ENCODE results near the gene LBX1. TPM values are rescaled to one million over a fixed set of nuclear protein-coding genes. Genes with fewer than 3 reads are reported as not detected.

LBX1 gene
- polyA plus RNA-seq, 1 donor from 2014 or later, result not detected

- H3K9me2 ChIP-seq (ENCODE audit: insufficient read depth, low read length), result no peaks in the 10 kb centered on the region
- H3K4me2 ChIP-seq (ENCODE audit: low read length), result no peak overlapping the region
- peak; percentile 91 for TF ChIP-seq EZH2 (IDR thresholded peaks at IDR 0.05; ENCODE audit: borderline replicate concordance, insufficient read depth, low read length, poor library complexity, severe bottlenecking)
- no peak for TF ChIP-seq SMC3 (conservative IDR thresholded peaks at IDR 0.05; ENCODE audit: poor library complexity)
- no peaks in the 10 kb centered on the region for H3K9me3 ChIP-seq (ENCODE audit: low read length)
- no peaks in the 10 kb centered on the region for H3F3A ChIP-seq (ENCODE audit: insufficient read depth, low read length, poor library complexity, severe bottlenecking)
- H3K27me3 ChIP-seq (ENCODE audit: insufficient read depth, low read depth, low read length), result peaks cover 99% of the 10 kb centered on the region
- peak overlapping the region; percentile 18 for H3K4me3 ChIP-seq (ENCODE audit: low read length)
- no peak overlapping the region for H2AFZ ChIP-seq (ENCODE audit: low read depth, low read length)
- H3K9ac ChIP-seq (ENCODE audit: low read length), result no peak overlapping the region
- H3K27ac ChIP-seq (ENCODE audit: low read length), result no peak overlapping the region
- no peaks in the 10 kb centered on the region for H3K79me2 ChIP-seq (replicated peaks; ENCODE audit: insufficient read depth, low read length)
- no peaks in the 10 kb centered on the region for H3K36me3 ChIP-seq (ENCODE audit: insufficient read depth, low read length)
- H4K20me1 ChIP-seq (ENCODE audit: insufficient read depth), result no peaks in the 10 kb centered on the region
Observed at GRCh38 chr10:101228153-101228965, 904 bp downstream of the LBX1 start.

GRCh38 chr10:101227429-101228152 is 1.7 kb downstream of the LBX1 start:
- H3K79me2 ChIP-seq (replicated peaks; ENCODE audit: insufficient read depth, low read length), result no peaks in the 10 kb centered on the region
- no peaks in the 10 kb centered on the region for H3K36me3 ChIP-seq (ENCODE audit: insufficient read depth, low read length)
- H3F3A ChIP-seq (ENCODE audit: insufficient read depth, low read length, poor library complexity, severe bottlenecking), result no peaks in the 10 kb centered on the region
- no peak overlapping the region for H3K4me3 ChIP-seq (ENCODE audit: low read length)
- H3K27ac ChIP-seq (ENCODE audit: low read length), result no peak overlapping the region
- no peak overlapping the region for H3K9ac ChIP-seq (ENCODE audit: low read length)
- no peaks in the 10 kb centered on the region for H3K9me2 ChIP-seq (ENCODE audit: insufficient read depth, low read length)
- no peaks in the 10 kb centered on the region for H4K20me1 ChIP-seq (ENCODE audit: insufficient read depth)
- no peaks in the 10 kb centered on the region for H3K9me3 ChIP-seq (ENCODE audit: low read length)
- no peak overlapping the region for H3K4me2 ChIP-seq (ENCODE audit: low read length)
- no peak overlapping the region for H2AFZ ChIP-seq (ENCODE audit: low read depth, low read length)
- no peak for TF ChIP-seq RAD21 (conservative IDR thresholded peaks at IDR 0.05)
- no peak for TF ChIP-seq CTCF (IDR thresholded peaks at IDR 0.05; ENCODE audit: poor library complexity, severe bottlenecking)
- no peak for TF ChIP-seq EZH2 (IDR thresholded peaks at IDR 0.05; ENCODE audit: borderline replicate concordance, insufficient read depth, low read length, poor library complexity, severe bottlenecking)
- no peak for TF ChIP-seq EP300 (conservative IDR thresholded peaks at IDR 0.05; ENCODE audit: poor library complexity, severe bottlenecking)
- no peak for TF ChIP-seq MXI1 (conservative IDR thresholded peaks at IDR 0.05; ENCODE audit: poor library complexity, severe bottlenecking)
- TF ChIP-seq REST (IDR thresholded peaks at IDR 0.05; ENCODE audit: borderline replicate concordance), result no peak
- no peak for TF ChIP-seq TAF1 (IDR thresholded peaks at IDR 0.05; ENCODE audit: low read depth)
- TF ChIP-seq SMC3 (conservative IDR thresholded peaks at IDR 0.05; ENCODE audit: poor library complexity), result no peak
- TF ChIP-seq POLR2AphosphoS5 (IDR thresholded peaks at IDR 0.05), result no peak
- peaks cover 99% of the 10 kb centered on the region for H3K27me3 ChIP-seq (ENCODE audit: insufficient read depth, low read depth, low read length)
